Measurements from ENCODE around the gene ASRGL1. TPM values are rescaled to one million over a fixed set of nuclear protein-coding genes. Genes with fewer than 3 reads are reported as not detected.

Gene ASRGL1
- total RNA-seq, 1 experiment from 2014 or later = 31.1 TPM

GRCh38 chr11:62420882-62421281 is 83.6 kb downstream of the ASRGL1 start:
- Histone ChIP-seq H2BK5ac (ENCODE audit: insufficient read length, low read length) (no peak overlapping the region), H3K79me1 (ENCODE audit: insufficient read depth, low read depth, low read length, poor library complexity, severe bottlenecking) (no peaks in the 10 kb centered on the region), H3K23me2 (ENCODE audit: insufficient read length, low read depth, low read length, poor library complexity, severe bottlenecking) (no peaks in the 10 kb centered on the region), H2AK5ac (ENCODE audit: insufficient read length, low read length) (no peak overlapping the region), H2BK12ac (ENCODE audit: insufficient read length, low read depth, low read length) (no peak overlapping the region), H2BK15ac (ENCODE audit: low read depth, low read length) (no peak overlapping the region), H3K27ac (ENCODE audit: insufficient read length, low read depth, low read length) (no peak overlapping the region), H2BK20ac (ENCODE audit: low read depth, low read length, poor library complexity, severe bottlenecking) (no peak overlapping the region), H3K4ac (ENCODE audit: low read depth, low read length) (no peak overlapping the region), H4K5ac (ENCODE audit: insufficient read length, low read depth, low read length) (no peak overlapping the region), H3K56ac (ENCODE audit: insufficient read length, low read depth, low read length) (no peak overlapping the region), H3K27me3 (ENCODE audit: insufficient read depth, low read length) (peaks cover 2% of the 10 kb centered on the region; the same call in 1 of the 2 replicates), H4K20me1 (ENCODE audit: control insufficient read depth, insufficient read depth, insufficient read length) (no peaks in the 10 kb centered on the region), H3K4me2 (ENCODE audit: insufficient read depth, insufficient read length, low read length) (no peak overlapping the region), H3K79me2 (ENCODE audit: insufficient read depth, low read length) (no peaks in the 10 kb centered on the region), H2AFZ (ENCODE audit: low read length) (no peak overlapping the region), H3K14ac (ENCODE audit: insufficient read depth, low read length) (no peak overlapping the region), H3K23ac (ENCODE audit: insufficient read length, low read depth, low read length) (no peak overlapping the region), H2BK120ac (ENCODE audit: low read depth, low read length, poor library complexity, severe bottlenecking) (no peak overlapping the region), H3K18ac (ENCODE audit: insufficient read length, low read depth, low read length) (no peak overlapping the region), H3K9me3 (ENCODE audit: control insufficient read depth, low read depth, low read length) (no peaks in the 10 kb centered on the region), H3K4me1 (ENCODE audit: insufficient read depth, low read length) (no peaks in the 10 kb centered on the region), H3K9ac (ENCODE audit: extremely low read depth, insufficient read length, low read length) (no peak overlapping the region), H4K8ac (replicated peaks; ENCODE audit: insufficient read length, low read depth, low read length) (no peak overlapping the region), H4K91ac (ENCODE audit: insufficient read length, low read depth, low read length) (no peak overlapping the region), H3T11ph (ENCODE audit: low read length) (no peak overlapping the region)
- no peak for TF ChIP-seq CTCF (conservative IDR thresholded peaks at IDR 0.05)
- WGBS (ENCODE audit: extremely low coverage, insufficient read length, low lambda C conversion rate) = no CpG with 5 or more reads among the region's 3 CpGs
- Mint-ChIP-seq H3K27me3 (ENCODE audit: low read depth) (peaks cover 67% of the 10 kb centered on the region), H3K27ac (no peak overlapping the region), H3K4me3 (no peak overlapping the region), H3K36me3 (ENCODE audit: insufficient read depth in 1 of 3, low read depth in 3 of 3) (no peaks in the 10 kb centered on the region), H3K4me1 (peaks cover 9 to 18% of the 10 kb centered on the region in 2 experiments), H3K9me3 (no peaks in the 10 kb centered on the region)
- no peak for DNase-seq
